ENCODE results near the gene GIPR. TPM values are rescaled to one million over a fixed set of nuclear protein-coding genes. Genes with fewer than 3 reads are reported as not detected.
A peak's percentile ranks its signal among the peaks of the same experiment; 100 is the strongest.

The GIPR gene
- total RNA-seq, 1 experiment from 2014 or later: 0.61 TPM

DNA sequence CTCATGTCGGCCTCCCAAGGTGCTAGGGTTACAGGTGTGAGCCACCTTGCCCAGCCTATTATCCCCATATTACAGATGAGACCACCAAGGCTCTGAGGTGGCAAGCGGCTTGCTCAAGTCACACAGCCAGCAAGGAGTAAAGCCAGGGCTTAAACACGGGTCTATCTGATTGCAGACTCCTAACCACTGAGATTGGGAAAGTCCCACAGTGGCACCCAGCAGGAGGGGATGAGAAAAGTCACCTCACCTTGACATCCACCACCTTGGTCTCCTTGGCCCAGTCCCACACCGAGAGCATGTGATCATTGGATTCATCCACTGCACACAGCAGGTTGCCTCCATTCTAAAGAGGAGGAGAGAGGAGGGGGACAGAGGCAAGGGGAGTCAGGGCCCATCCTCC, 38.3 kb upstream of the GIPR start:
- TF ChIP-seq, protein P1, sequence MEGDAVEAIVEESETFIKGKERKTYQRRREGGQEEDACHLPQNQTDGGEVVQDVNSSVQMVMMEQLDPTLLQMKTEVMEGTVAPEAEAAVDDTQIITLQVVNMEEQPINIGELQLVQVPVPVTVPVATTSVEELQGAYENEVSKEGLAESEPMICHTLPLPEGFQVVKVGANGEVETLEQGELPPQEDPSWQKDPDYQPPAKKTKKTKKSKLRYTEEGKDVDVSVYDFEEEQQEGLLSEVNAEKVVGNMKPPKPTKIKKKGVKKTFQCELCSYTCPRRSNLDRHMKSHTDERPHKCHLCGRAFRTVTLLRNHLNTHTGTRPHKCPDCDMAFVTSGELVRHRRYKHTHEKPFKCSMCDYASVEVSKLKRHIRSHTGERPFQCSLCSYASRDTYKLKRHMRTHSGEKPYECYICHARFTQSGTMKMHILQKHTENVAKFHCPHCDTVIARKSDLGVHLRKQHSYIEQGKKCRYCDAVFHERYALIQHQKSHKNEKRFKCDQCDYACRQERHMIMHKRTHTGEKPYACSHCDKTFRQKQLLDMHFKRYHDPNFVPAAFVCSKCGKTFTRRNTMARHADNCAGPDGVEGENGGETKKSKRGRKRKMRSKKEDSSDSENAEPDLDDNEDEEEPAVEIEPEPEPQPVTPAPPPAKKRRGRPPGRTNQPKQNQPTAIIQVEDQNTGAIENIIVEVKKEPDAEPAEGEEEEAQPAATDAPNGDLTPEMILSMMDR (conservative IDR thresholded peaks at IDR 0.05): no peak
- Mint-ChIP-seq H3K4me3 (no peak overlapping the region), H3K36me3 (ENCODE audit: insufficient read depth in 1 of 3, low read depth in 3 of 3) (peaks cover 0 to 27% (median 22%) of the 10 kb centered on the region in 3 experiments; a peak in 6 of 7 replicates), H3K27ac (0 out of 7 replicates have a peak overlapping the region, but pooled peaks of 1 of the 3 experiments have one; percentile 18), H3K4me1 (peaks cover 15 to 25% of the 10 kb centered on the region in 2 experiments), H3K9me3 (no peaks in the 10 kb centered on the region; a peak in 1 of 5 replicates), H3K27me3 (ENCODE audit: low read depth) (no peaks in the 10 kb centered on the region; the same call in 1 of the 2 replicates)
- WGBS (ENCODE audit: extremely low coverage, insufficient read length, low lambda C conversion rate): no CpG with 5 or more reads among the region's 4 CpGs
- Histone ChIP-seq H3K18ac (ENCODE audit: insufficient read length, low read depth, low read length) (peak overlapping the region; percentile 56), H3T11ph (ENCODE audit: low read length) (no peak overlapping the region), H2BK12ac (ENCODE audit: insufficient read length, low read depth, low read length) (no peak overlapping the region), H2BK120ac (ENCODE audit: low read depth, low read length, poor library complexity, severe bottlenecking) (no peak overlapping the region), H3K9me3 (ENCODE audit: control insufficient read depth, low read depth, low read length) (no peaks in the 10 kb centered on the region), H2BK5ac (ENCODE audit: insufficient read length, low read length) (no peak overlapping the region), H3K14ac (ENCODE audit: insufficient read depth, low read length) (no peak overlapping the region), H3K23ac (ENCODE audit: insufficient read length, low read depth, low read length) (no peak overlapping the region), H3K27ac (ENCODE audit: insufficient read length, low read depth, low read length) (no peak overlapping the region), H3K79me1 (ENCODE audit: insufficient read depth, low read depth, low read length, poor library complexity, severe bottlenecking) (no peaks in the 10 kb centered on the region), H3K4ac (ENCODE audit: low read depth, low read length) (no peak overlapping the region), H3K9ac (ENCODE audit: extremely low read depth, insufficient read length, low read length) (no peak overlapping the region), H3K79me2 (ENCODE audit: insufficient read depth, low read length) (no peaks in the 10 kb centered on the region), H3K4me1 (ENCODE audit: insufficient read depth, low read length) (no peaks in the 10 kb centered on the region; the same call in 1 of the 2 replicates), H2BK20ac (ENCODE audit: low read depth, low read length, poor library complexity, severe bottlenecking) (no peak overlapping the region), H4K20me1 (ENCODE audit: control insufficient read depth, insufficient read depth, insufficient read length) (no peaks in the 10 kb centered on the region), H4K91ac (ENCODE audit: insufficient read length, low read depth, low read length) (no peak overlapping the region), H4K8ac (replicated peaks; ENCODE audit: insufficient read length, low read depth, low read length) (no peak overlapping the region), H3K23me2 (ENCODE audit: insufficient read length, low read depth, low read length, poor library complexity, severe bottlenecking) (no peaks in the 10 kb centered on the region), H3K27me3 (ENCODE audit: insufficient read depth, low read length) (no peaks in the 10 kb centered on the region), H2AFZ (ENCODE audit: low read length) (no peak overlapping the region), H2BK15ac (ENCODE audit: low read depth, low read length) (no peak overlapping the region), H4K5ac (ENCODE audit: insufficient read length, low read depth, low read length) (no peak overlapping the region), H2AK5ac (ENCODE audit: insufficient read length, low read length) (no peak overlapping the region), H3K56ac (ENCODE audit: insufficient read length, low read depth, low read length) (no peak overlapping the region), H3K4me2 (ENCODE audit: insufficient read depth, insufficient read length, low read length) (no peak overlapping the region)
- no peak for DNase-seq

Data from H9 (cell line).